Common myeloid progenitor, CD34-positive (primary cell): Measurements from ENCODE around the gene KIF16B.

Source experiments
- CTCF ChIA-PET: fragments of 350-600 bp; sonication (Branson Sonifier 250); formaldehyde crosslinking; loops from one replicate; lab custom pipeline; 2021; ENCODE audit warnings: antibody characterized with exemption; lab: Charles Lee
- POLR2A ChIA-PET: fragments of 350-600 bp; sonication (Branson Sonifier 250); formaldehyde crosslinking; loops from one replicate; lab custom pipeline; 2021; ENCODE audit warnings: antibody characterized with exemption; lab: Charles Lee
- DNase-seq, 3 donors: peaks; one replicate each; pipeline versions ENCODE4 v3.0.0 to v3.0.0-alpha.2; 2013
- H3K27ac ChIP-seq, 2 experiments: 1 replicate in 1 of 2; 2 replicates in 1 of 2; pipeline ENCODE4 v1.7.0; 2013; ENCODE audit warnings: inconsistent platforms in 2 of 2, low read length in 2 of 2, mild to moderate bottlenecking in 2 of 2, low read depth in 1 of 2, moderate library complexity in 1 of 2; ENCODE audit not compliant: severe bottlenecking in 2 of 2, insufficient read depth in 1 of 2, poor library complexity in 1 of 2
- H3K27me3 ChIP-seq, 5 experiments: replicated peaks in 2 of 5; 1 replicate in 3 of 5; 2 replicates in 2 of 5; pipeline versions ENCODE4 v1.6.1 to v1.7.0; 2013; ENCODE audit warnings: low read length in 4 of 5, mild to moderate bottlenecking in 2 of 5, moderate library complexity in 2 of 5, inconsistent platforms in 1 of 5; ENCODE audit not compliant: insufficient read depth in 5 of 5, control insufficient read depth in 4 of 5
- H3K36me3 ChIP-seq, 4 experiments: 1 replicate in 2 of 4; 2 replicates in 2 of 4; pipeline versions ENCODE4 v1.6.1 to v1.7.0; 2013; ENCODE audit warnings: low read length in 3 of 4, control low read depth in 1 of 4, mild to moderate bottlenecking in 1 of 4; ENCODE audit not compliant: control insufficient read depth in 4 of 4, insufficient read depth in 4 of 4
- H3K4me1 ChIP-seq, 4 experiments: 1 replicate in 3 of 4; 2 replicates in 1 of 4; pipeline versions ENCODE4 v1.6.1 to v1.7.1; 2013; ENCODE audit warnings: low read length in 3 of 4, mild to moderate bottlenecking in 3 of 4, control low read depth in 1 of 4, inconsistent platforms in 1 of 4, moderate library complexity in 1 of 4; ENCODE audit not compliant: control insufficient read depth in 4 of 4, insufficient read depth in 4 of 4; ENCODE audit errors: control extremely low read depth in 1 of 4
- H3K4me3 ChIP-seq, 7 experiments: 1 replicate in 4 of 7; 2 replicates in 3 of 7; pipeline versions ENCODE4 v1.5.1 to v1.7.0; 2013; ENCODE audit warnings: mild to moderate bottlenecking in 7 of 7, low read length in 6 of 7, moderate library complexity in 6 of 7, inconsistent platforms in 2 of 7, low read depth in 2 of 7, control low read depth in 1 of 7; ENCODE audit not compliant: insufficient read depth in 4 of 7, control insufficient read depth in 1 of 7; ENCODE audit errors: extremely low read depth in 1 of 7
- H3K9me3 ChIP-seq, 5 experiments: 1 replicate in 4 of 5; 2 replicates in 1 of 5; pipeline versions ENCODE4 v1.6.1 to v1.7.1; 2013; ENCODE audit warnings: low read length in 4 of 5, mild to moderate bottlenecking in 2 of 5, inconsistent platforms in 1 of 5, low read depth in 1 of 5, moderate library complexity in 1 of 5; ENCODE audit not compliant: control insufficient read depth in 4 of 5, insufficient read depth in 2 of 5; ENCODE audit errors: control extremely low read depth in 1 of 5
- WGBS: methylation state at CpG from one replicate; pipeline ENCODE4 v1.1.5; 2013; ENCODE audit not compliant: insufficient coverage; 5-methylcytosine and 5-hydroxymethylcytosine counted together

Gene KIF16B

DNA sequence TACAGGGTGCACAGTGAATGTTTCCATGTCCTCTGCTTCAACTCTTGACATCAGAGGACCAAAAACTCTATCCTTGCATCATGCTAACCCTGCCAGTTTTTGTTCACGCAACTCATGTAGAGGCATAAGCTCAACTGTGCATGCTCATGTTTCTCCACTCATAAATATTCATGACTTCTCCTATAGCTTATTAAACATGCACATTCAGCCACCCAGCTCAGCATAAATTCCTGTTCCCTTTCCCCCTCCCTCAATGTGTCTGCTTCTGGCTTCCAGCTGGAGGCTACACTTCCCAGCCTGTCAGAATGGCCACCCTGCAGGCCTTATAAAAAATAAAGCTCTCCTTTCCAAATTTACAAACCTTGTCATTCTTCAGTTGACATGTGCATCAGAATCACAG is 154.6 kb downstream of the KIF16B start:
- H3K9me3 ChIP-seq = peaks cover 0 to 11% (median 2%) of the 10 kb centered on the region in 5 experiments
- H3K4me1 ChIP-seq = no peaks in the 10 kb centered on the region
- POLR2A ChIA-PET = no interaction called here
- no peak for DNase-seq
- 100% methylated on average over 1 of the region's 1 CpG for WGBS
- H3K36me3 ChIP-seq = peaks cover 2 to 27% (median 6%) of the 10 kb centered on the region in 4 experiments
- no peaks in the 10 kb centered on the region for H3K27me3 ChIP-seq
- CTCF ChIA-PET = interaction anchor here (1.2 kb wide), 1 partner anchor 10 kb away, joined by 3 read pairs; no protein-coding TSS in a partner anchor
- H3K27ac ChIP-seq = no peak overlapping the region
- H3K4me3 ChIP-seq = no peak overlapping the region

DNA sequence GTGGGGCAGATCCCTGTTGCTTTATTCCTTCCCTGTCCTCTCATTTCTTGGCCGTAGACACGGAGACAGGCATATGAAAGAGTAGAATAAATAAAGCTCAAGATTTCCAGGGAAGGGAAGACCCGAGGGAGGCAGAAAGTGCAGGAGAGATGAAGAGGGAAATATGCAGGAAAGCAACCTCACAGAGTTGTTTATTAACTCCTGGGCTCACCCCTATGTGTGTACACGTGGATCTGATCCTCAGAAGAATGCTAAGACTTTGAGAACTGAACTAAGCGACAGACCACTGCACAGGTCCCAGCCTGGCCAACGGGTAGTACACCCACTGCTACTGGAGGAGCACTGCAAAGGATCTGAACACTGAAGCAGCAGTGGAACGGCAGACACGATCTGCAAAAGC is 156.2 kb downstream of the KIF16B start:
- H3K4me3 ChIP-seq = no peak overlapping the region
- WGBS = 98% methylated on average over 8 of the region's 8 CpGs
- H3K27ac ChIP-seq = no peak overlapping the region
- H3K27me3 ChIP-seq = no peaks in the 10 kb centered on the region
- DNase-seq = no peak
- H3K36me3 ChIP-seq = peaks cover 0 to 21% (median 8%) of the 10 kb centered on the region in 4 experiments
- ChIA-PET CTCF (no interaction called here), POLR2A (interaction anchor here (0.7 kb wide), 1 partner anchor 89 kb away, joined by 3 read pairs; no protein-coding TSS in a partner anchor)
- no peaks in the 10 kb centered on the region for H3K4me1 ChIP-seq
- peaks cover 0 to 7% (median 2%) of the 10 kb centered on the region in 5 experiments for H3K9me3 ChIP-seq

DNA sequence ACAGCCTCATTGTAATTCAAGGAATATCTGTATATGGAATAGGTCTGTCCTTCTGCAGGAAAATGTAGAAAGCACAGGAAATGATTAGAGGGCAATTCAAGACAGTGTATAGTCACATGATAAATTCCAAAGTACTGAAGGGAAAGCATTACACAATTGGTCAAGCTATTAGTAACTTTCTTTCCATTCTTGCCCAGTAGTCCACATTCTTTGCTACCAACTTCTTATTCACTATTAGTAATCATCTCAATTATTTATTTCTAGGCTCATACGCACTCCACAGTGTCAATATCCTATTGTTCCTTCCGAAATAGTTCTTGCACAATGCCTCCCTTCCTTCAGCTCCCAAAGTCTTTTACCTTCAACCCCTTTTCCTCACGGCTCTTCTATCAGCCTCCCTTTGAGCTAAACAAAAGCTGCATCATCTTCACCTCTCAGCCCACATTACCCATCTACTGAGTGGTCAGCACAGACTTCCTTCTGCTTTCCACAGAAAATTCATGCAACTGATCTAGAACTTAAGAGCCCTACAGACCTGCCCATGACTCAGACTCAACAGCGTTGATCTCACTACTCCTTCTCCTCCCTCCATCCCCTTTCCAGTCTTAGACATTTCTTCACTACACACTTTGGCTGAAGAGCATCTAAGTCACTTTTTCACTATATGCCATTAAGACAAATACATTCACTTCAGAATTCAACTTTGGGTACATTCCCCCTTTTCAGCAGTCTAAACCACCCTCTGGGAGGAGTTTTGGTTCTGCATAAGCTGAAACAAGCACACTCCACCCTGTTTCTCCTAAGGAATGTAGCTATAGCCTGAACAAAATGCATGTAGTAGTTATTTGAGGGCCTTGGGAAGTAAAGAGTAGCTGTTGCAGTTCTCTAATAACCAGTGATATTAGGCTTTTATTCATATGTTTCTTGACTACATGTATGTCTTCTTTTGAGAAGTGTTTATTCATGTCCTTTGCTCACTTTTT is 157.9 kb downstream of the KIF16B start:
- WGBS = 95% methylated on average over 4 of the region's 4 CpGs
- ChIA-PET CTCF (no interaction called here), POLR2A (interaction anchor here (0.7 kb wide), 1 partner anchor 471 kb away, joined by 3 read pairs; no protein-coding TSS in a partner anchor)
- Histone ChIP-seq H3K27me3 (no peaks in the 10 kb centered on the region), H3K36me3 (peaks cover 0 to 33% (median 8%) of the 10 kb centered on the region in 4 experiments), H3K4me1 (no peaks in the 10 kb centered on the region), H3K27ac (no peak overlapping the region), H3K4me3 (no peak overlapping the region), H3K9me3 (peaks cover 4 to 21% (median 7%) of the 10 kb centered on the region in 5 experiments)
- DNase-seq = no peak

DNA sequence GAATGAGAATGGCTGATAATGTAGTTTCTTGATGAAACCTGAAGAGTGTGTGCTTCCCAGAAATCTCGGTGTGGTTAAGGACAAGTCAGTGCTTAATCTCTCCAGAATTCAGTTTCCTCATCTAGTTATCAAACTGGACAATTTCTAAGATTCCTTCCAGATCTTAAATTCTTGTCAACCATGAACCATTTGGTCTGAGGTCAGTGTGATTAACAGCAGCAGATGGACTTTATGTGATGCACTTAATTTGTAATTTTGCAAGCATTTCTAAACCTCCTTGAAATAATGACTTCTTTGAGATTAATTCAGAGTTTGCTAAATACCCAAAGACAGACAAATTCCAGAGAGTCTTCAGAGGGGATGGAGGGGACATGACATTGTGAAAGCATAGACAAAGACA is 160.3 kb downstream of the KIF16B start:
- Histone ChIP-seq H3K36me3 (peaks cover 0 to 23% (median 2%) of the 10 kb centered on the region in 4 experiments), H3K4me3 (no peak overlapping the region), H3K9me3 (peaks cover 4 to 13% (median 7%) of the 10 kb centered on the region in 5 experiments), H3K27ac (no peak overlapping the region), H3K4me1 (no peaks in the 10 kb centered on the region), H3K27me3 (no peaks in the 10 kb centered on the region)
- WGBS = 100% methylated on average over 1 of the region's 1 CpG
- no peak for DNase-seq
- CTCF ChIA-PET = no interaction called here
- POLR2A ChIA-PET = no interaction called here

- Histone ChIP-seq H3K27me3 (no peaks in the 10 kb centered on the region), H3K9me3 (peaks cover 4 to 13% (median 5%) of the 10 kb centered on the region in 5 experiments), H3K4me3 (no peak overlapping the region), H3K36me3 (peaks cover 0 to 24% (median 2%) of the 10 kb centered on the region in 4 experiments), H3K4me1 (no peaks in the 10 kb centered on the region), H3K27ac (no peak overlapping the region)
- ChIA-PET POLR2A (no interaction called here), CTCF (no interaction called here)
- WGBS = 97% methylated on average over 3 of the region's 3 CpGs
- peak in 1 of 3 donors; percentile 8 for DNase-seq
Observed at GRCh38 chr20:16411361-16411760, 161.9 kb downstream of the KIF16B start.

DNA sequence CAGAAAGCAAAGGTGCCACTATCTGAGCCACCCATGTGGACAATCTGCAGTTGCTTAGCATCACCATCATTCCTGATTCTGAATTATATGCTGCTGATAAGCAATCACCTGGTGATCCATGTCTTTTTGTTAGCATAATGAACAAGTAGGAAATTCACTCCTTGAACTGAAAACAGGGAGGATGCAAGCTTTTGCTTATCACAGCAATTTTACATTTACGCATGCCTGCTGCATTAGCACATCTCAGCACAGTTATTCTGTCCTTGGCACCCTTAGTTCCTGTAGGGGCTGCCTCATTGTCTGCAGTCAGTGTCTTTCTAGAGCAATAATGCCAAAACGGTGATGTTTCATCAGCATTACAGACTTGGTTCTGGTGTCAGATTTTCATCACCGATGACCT is 162.6 kb downstream of the KIF16B start:
- CTCF ChIA-PET = no interaction called here
- POLR2A ChIA-PET = no interaction called here
- Histone ChIP-seq H3K9me3 (peaks cover 4 to 13% (median 5%) of the 10 kb centered on the region in 5 experiments), H3K36me3 (peaks cover 4 to 29% (median 5%) of the 10 kb centered on the region in 4 experiments), H3K27me3 (no peaks in the 10 kb centered on the region), H3K4me3 (no peak overlapping the region), H3K4me1 (no peaks in the 10 kb centered on the region), H3K27ac (no peak overlapping the region)
- 100% methylated on average over 3 of the region's 3 CpGs for WGBS
- DNase-seq = no peak

GRCh38 chr20:16408981-16409380 is 164.3 kb downstream of the KIF16B start:
- no peak overlapping the region for H3K4me3 ChIP-seq
- no peak for DNase-seq
- H3K9me3 ChIP-seq = peaks cover 4 to 13% (median 5%) of the 10 kb centered on the region in 5 experiments
- WGBS = 100% methylated on average over 1 of the region's 1 CpG
- no peak overlapping the region for H3K27ac ChIP-seq
- CTCF ChIA-PET = no interaction called here
- peaks cover 5 to 40% (median 10%) of the 10 kb centered on the region in 4 experiments for H3K36me3 ChIP-seq
- no peaks in the 10 kb centered on the region for H3K27me3 ChIP-seq
- POLR2A ChIA-PET = no interaction called here
- no peaks in the 10 kb centered on the region for H3K4me1 ChIP-seq
